ENCODE results near the gene NLRP3. TPM values are rescaled to one million over a fixed set of nuclear protein-coding genes. Genes with fewer than 3 reads are reported as not detected.

The NLRP3 gene
- total and polyA plus RNA-seq, 2 experiments from 2014 or later: 0.42 TPM; not detected in 1

DNA sequence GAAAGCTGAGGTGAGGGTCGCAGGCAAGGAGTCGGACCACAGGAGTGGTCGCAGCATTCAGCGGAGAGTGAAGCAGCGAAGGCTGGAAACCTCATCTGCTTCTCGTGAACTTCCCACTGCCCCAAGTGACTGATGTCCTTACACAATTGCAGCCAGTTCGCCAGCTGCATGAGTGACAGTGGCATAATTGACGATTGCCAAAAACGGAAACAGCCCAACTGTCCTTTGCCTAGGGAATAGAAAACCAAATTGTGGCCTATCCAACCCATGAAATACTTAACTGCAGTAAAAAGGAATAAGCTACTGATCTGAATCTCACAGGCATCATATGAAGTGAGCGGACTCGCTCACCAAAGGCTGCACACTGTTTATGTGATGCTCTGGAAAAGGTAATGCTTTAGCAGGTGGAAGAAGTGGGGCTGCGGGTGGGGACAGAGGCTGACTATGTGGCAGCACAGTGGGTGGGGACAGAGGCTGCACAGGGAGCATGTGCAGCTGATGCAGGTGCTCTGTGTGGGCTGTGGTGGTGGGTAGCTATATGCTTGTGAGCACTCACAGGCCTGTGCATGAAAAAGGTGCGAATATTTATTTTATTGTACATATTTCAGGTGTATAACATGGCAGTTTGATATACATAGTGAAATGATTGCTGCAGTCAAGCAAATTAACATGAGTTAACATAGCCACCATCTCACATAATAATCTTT lies 4.2 kb upstream of the NLRP3 start (continued):
- TF ChIP-seq, protein P1, sequence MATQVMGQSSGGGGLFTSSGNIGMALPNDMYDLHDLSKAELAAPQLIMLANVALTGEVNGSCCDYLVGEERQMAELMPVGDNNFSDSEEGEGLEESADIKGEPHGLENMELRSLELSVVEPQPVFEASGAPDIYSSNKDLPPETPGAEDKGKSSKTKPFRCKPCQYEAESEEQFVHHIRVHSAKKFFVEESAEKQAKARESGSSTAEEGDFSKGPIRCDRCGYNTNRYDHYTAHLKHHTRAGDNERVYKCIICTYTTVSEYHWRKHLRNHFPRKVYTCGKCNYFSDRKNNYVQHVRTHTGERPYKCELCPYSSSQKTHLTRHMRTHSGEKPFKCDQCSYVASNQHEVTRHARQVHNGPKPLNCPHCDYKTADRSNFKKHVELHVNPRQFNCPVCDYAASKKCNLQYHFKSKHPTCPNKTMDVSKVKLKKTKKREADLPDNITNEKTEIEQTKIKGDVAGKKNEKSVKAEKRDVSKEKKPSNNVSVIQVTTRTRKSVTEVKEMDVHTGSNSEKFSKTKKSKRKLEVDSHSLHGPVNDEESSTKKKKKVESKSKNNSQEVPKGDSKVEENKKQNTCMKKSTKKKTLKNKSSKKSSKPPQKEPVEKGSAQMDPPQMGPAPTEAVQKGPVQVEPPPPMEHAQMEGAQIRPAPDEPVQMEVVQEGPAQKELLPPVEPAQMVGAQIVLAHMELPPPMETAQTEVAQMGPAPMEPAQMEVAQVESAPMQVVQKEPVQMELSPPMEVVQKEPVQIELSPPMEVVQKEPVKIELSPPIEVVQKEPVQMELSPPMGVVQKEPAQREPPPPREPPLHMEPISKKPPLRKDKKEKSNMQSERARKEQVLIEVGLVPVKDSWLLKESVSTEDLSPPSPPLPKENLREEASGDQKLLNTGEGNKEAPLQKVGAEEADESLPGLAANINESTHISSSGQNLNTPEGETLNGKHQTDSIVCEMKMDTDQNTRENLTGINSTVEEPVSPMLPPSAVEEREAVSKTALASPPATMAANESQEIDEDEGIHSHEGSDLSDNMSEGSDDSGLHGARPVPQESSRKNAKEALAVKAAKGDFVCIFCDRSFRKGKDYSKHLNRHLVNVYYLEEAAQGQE (IDR thresholded peaks at IDR 0.05; ENCODE audit: unreplicated experiment): no peak
- no peak for TF ChIP-seq POLR2AphosphoS5 (IDR thresholded peaks at IDR 0.05; ENCODE audit: low read depth)
- TF ChIP-seq STAT1 (IDR thresholded peaks at IDR 0.05; ENCODE audit: unreplicated experiment): no peak

DNA sequence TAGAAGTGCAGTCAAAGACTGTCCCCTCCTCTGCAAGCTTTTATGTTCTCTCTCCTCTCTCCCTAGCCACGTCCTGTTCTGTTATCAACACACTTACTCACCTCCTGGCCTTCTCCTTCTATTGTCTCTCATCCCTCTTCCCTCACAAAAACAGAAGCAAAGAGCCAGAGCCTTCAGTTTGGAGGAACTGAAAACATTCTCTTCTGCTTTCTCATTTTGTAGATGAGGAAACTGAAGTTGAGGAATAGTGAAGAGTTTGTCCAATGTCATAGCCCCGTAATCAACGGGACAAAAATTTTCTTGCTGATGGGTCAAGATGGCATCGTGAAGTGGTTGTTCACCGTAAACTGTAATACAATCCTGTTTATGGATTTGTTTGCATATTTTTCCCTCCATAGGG lies 1.9 kb downstream of the NLRP3 start:
- no peak for ATAC-seq
- no peaks in the 10 kb centered on the region for H3K4me1 ChIP-seq (ENCODE audit: insufficient read depth)
- no peaks in the 10 kb centered on the region for H3K36me3 ChIP-seq (ENCODE audit: insufficient read depth)
- Mint-ChIP-seq H3K27me3 (ENCODE audit: insufficient read depth, low read depth, poor library complexity) (peaks cover 4% of the 10 kb centered on the region), H3K27ac (no peak overlapping the region), H3K36me3 (ENCODE audit: low read depth) (no peaks in the 10 kb centered on the region), H3K9me3 (no peaks in the 10 kb centered on the region; the same call in 2 of the 3 replicates), H3K4me1 (peaks cover 4% of the 10 kb centered on the region; the same call in 1 of the 3 replicates), H3K4me3 (no peak overlapping the region)
- H3F3A ChIP-seq (replicated peaks; ENCODE audit: low read depth): no peaks in the 10 kb centered on the region
- H3K27me3 ChIP-seq (ENCODE audit: insufficient read depth): no peaks in the 10 kb centered on the region
- no peak overlapping the region for H3K4me3 ChIP-seq
- H4K20me1 ChIP-seq (replicated peaks; ENCODE audit: insufficient read depth): no peaks in the 10 kb centered on the region
- H3K27ac ChIP-seq (ENCODE audit: low read depth): no peak overlapping the region
- H2AFZ ChIP-seq: no peak overlapping the region
- peaks cover 8% of the 10 kb centered on the region for H3K9me2 ChIP-seq (ENCODE audit: insufficient read depth)
- DNase-seq (ENCODE audit: low spot score): no peak
- no peaks in the 10 kb centered on the region for H3K79me2 ChIP-seq (replicated peaks; ENCODE audit: insufficient read depth)
- TF ChIP-seq, protein P2, sequence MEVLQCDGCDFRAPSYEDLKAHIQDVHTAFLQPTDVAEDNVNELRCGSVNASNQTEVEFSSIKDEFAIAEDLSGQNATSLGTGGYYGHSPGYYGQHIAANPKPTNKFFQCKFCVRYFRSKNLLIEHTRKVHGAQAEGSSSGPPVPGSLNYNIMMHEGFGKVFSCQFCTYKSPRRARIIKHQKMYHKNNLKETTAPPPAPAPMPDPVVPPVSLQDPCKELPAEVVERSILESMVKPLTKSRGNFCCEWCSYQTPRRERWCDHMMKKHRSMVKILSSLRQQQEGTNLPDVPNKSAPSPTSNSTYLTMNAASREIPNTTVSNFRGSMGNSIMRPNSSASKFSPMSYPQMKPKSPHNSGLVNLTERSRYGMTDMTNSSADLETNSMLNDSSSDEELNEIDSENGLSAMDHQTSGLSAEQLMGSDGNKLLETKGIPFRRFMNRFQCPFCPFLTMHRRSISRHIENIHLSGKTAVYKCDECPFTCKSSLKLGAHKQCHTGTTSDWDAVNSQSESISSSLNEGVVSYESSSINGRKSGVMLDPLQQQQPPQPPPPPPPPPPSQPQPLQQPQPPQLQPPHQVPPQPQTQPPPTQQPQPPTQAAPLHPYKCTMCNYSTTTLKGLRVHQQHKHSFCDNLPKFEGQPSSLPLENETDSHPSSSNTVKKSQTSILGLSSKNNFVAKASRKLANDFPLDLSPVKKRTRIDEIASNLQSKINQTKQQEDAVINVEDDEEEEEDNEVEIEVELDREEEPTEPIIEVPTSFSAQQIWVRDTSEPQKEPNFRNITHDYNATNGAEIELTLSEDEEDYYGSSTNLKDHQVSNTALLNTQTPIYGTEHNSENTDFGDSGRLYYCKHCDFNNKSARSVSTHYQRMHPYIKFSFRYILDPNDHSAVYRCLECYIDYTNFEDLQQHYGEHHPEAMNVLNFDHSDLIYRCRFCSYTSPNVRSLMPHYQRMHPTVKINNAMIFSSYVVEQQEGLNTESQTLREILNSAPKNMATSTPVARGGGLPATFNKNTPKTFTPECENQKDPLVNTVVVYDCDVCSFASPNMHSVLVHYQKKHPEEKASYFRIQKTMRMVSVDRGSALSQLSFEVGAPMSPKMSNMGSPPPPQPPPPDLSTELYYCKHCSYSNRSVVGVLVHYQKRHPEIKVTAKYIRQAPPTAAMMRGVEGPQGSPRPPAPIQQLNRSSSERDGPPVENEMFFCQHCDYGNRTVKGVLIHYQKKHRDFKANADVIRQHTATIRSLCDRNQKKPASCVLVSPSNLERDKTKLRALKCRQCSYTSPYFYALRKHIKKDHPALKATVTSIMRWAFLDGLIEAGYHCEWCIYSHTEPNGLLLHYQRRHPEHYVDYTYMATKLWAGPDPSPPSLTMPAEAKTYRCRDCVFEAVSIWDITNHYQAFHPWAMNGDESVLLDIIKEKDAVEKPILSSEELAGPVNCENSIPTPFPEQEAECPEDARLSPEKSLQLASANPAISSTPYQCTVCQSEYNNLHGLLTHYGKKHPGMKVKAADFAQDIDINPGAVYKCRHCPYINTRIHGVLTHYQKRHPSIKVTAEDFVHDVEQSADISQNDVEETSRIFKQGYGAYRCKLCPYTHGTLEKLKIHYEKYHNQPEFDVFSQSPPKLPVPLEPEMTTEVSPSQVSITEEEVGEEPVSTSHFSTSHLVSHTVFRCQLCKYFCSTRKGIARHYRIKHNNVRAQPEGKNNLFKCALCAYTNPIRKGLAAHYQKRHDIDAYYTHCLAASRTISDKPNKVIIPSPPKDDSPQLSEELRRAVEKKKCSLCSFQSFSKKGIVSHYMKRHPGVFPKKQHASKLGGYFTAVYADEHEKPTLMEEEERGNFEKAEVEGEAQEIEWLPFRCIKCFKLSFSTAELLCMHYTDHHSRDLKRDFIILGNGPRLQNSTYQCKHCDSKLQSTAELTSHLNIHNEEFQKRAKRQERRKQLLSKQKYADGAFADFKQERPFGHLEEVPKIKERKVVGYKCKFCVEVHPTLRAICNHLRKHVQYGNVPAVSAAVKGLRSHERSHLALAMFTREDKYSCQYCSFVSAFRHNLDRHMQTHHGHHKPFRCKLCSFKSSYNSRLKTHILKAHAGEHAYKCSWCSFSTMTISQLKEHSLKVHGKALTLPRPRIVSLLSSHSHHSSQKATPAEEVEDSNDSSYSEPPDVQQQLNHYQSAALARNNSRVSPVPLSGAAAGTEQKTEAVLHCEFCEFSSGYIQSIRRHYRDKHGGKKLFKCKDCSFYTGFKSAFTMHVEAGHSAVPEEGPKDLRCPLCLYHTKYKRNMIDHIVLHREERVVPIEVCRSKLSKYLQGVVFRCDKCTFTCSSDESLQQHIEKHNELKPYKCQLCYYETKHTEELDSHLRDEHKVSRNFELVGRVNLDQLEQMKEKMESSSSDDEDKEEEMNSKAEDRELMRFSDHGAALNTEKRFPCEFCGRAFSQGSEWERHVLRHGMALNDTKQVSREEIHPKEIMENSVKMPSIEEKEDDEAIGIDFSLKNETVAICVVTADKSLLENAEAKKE (CRISPR knock-in tag; IDR thresholded peaks at IDR 0.05): no peak
- TF ChIP-seq POLR2AphosphoS5 (IDR thresholded peaks at IDR 0.05; ENCODE audit: low read depth) (no peak), NANOG (IDR thresholded peaks at IDR 0.05; ENCODE audit: borderline replicate concordance) (no peak)
- no peak overlapping the region for H3K4me2 ChIP-seq
